Osteoblast (primary cell): Measurements from ENCODE around the gene MNT. TPM values are rescaled to one million over a fixed set of nuclear protein-coding genes. Genes with fewer than 3 reads are reported as not detected.
"Not testable (repeated sequence)": the region's sequence is repeated elsewhere in the genome, so short reads cannot be mapped to it uniquely, and the experiment has no call there.

Source experiments
- DNase-seq: peaks from one replicate; pipeline ENCODE4 v3.0.0; 2011; ENCODE audit warnings: low spot score, mixed read lengths; ENCODE audit not compliant: insufficient read length; ENCODE audit errors: missing footprints
- H2AFZ ChIP-seq: 2 replicates; pipeline ENCODE4 v1.6.0; 2011; ENCODE audit warnings: mild to moderate bottlenecking, low read length
- H3K27ac ChIP-seq: 2 replicates; pipeline ENCODE4 v1.5.1; 2011; ENCODE audit warnings: mild to moderate bottlenecking, low read depth, low read length, moderate library complexity
- H3K27me3 ChIP-seq: 2 replicates; pipeline ENCODE4 v1.6.0; 2012; ENCODE audit warnings: mild to moderate bottlenecking, control low read depth, inconsistent platforms, low read length, moderate library complexity; ENCODE audit not compliant: insufficient read depth
- H3K36me3 ChIP-seq: 2 replicates; pipeline ENCODE4 v1.5.1; 2011; ENCODE audit warnings: mild to moderate bottlenecking, low read length, control low read depth, moderate library complexity; ENCODE audit not compliant: insufficient read depth
- H3K4me1 ChIP-seq: 2 replicates; pipeline ENCODE4 v1.5.1; 2011; ENCODE audit warnings: mild to moderate bottlenecking, low read length, control low read depth, moderate library complexity; ENCODE audit not compliant: insufficient read depth
- H3K4me2 ChIP-seq: 2 replicates; pipeline ENCODE4 v1.6.0; 2011; ENCODE audit warnings: mild to moderate bottlenecking, low read length; ENCODE audit not compliant: insufficient read depth
- H3K4me3 ChIP-seq: fragments of 200-600 bp; sonication (generic); 3 replicates; pipeline ENCODE4 v1.5.1; 2012; ENCODE audit warnings: mild to moderate bottlenecking, low read length, inconsistent platforms; ENCODE audit not compliant: insufficient read depth
- H3K79me2 ChIP-seq: 2 replicates; pipeline ENCODE4 v1.6.0; 2012; ENCODE audit warnings: mild to moderate bottlenecking, low read length, control low read depth, inconsistent platforms; ENCODE audit not compliant: insufficient read depth
- H3K9me3 ChIP-seq: 2 replicates; pipeline ENCODE4 v1.5.1; 2011; ENCODE audit warnings: low read depth, low read length, control low read depth
- H4K20me1 ChIP-seq: 2 replicates; pipeline ENCODE4 v1.6.0; 2012; ENCODE audit warnings: mild to moderate bottlenecking, low read length, control low read depth; ENCODE audit not compliant: insufficient read depth
- CTCF ChIP-seq: IDR thresholded peaks from 2 replicates; pipeline ENCODE4 v1.5.1; 2011; ENCODE audit warnings: mild to moderate bottlenecking, low read depth, low read length, moderate library complexity; ENCODE audit errors: extremely low read depth
- total RNA-seq: library from RNA; depleted of rRNA; stranded (reverse); fragments of >200 nt; gene quantifications from 2 replicates; pipeline ENCODE4 v1.2.3, GENCODE V29; 2012

Gene MNT
- total RNA-seq, 1 donor: 12.3 TPM

GRCh38 chr17:2445638-2446037, 44.8 kb upstream of the MNT start:
- Histone ChIP-seq H3K9me3 (no peaks in the 10 kb centered on the region), H4K20me1 (no peaks in the 10 kb centered on the region), H2AFZ (no peak overlapping the region), H3K4me3 (no peak overlapping the region), H3K79me2 (no peaks in the 10 kb centered on the region), H3K27me3 (no peaks in the 10 kb centered on the region), H3K27ac (no peak overlapping the region), H3K36me3 (peaks cover 3% of the 10 kb centered on the region), H3K4me1 (no peaks in the 10 kb centered on the region), H3K4me2 (no peak overlapping the region)
- peak; percentile 35 for DNase-seq
- TF ChIP-seq CTCF: no peak

GRCh38 chr17:2444382-2444781, 43.5 kb upstream of the MNT start:
- no peak for TF ChIP-seq CTCF
- no peak overlapping the region for H3K4me2 ChIP-seq
- H3K27ac ChIP-seq: no peak overlapping the region
- H3K4me3 ChIP-seq: no peak overlapping the region
- no peak overlapping the region for H2AFZ ChIP-seq
- H3K4me1 ChIP-seq: peaks cover 3% of the 10 kb centered on the region
- H3K9me3 ChIP-seq: no peaks in the 10 kb centered on the region
- no peaks in the 10 kb centered on the region for H3K79me2 ChIP-seq
- H3K36me3 ChIP-seq: peaks cover 6% of the 10 kb centered on the region
- no peaks in the 10 kb centered on the region for H4K20me1 ChIP-seq
- H3K27me3 ChIP-seq: no peaks in the 10 kb centered on the region
- no peak for DNase-seq

GRCh38 chr17:2442166-2442565, 41.3 kb upstream of the MNT start:
- H3K79me2 ChIP-seq: no peaks in the 10 kb centered on the region
- no peak overlapping the region for H3K4me2 ChIP-seq
- no peak for DNase-seq
- H2AFZ ChIP-seq: no peak overlapping the region
- H3K4me3 ChIP-seq: no peak overlapping the region
- H3K4me1 ChIP-seq: peaks cover 7% of the 10 kb centered on the region
- peaks cover 15% of the 10 kb centered on the region for H3K36me3 ChIP-seq
- no peak overlapping the region for H3K27ac ChIP-seq
- no peak for TF ChIP-seq CTCF
- no peaks in the 10 kb centered on the region for H3K9me3 ChIP-seq
- H3K27me3 ChIP-seq: no peaks in the 10 kb centered on the region
- H4K20me1 ChIP-seq: no peaks in the 10 kb centered on the region

GRCh38 chr17:2440930-2441329, 40.1 kb upstream of the MNT start:
- Histone ChIP-seq H4K20me1 (no peaks in the 10 kb centered on the region), H3K4me1 (peaks cover 7% of the 10 kb centered on the region), H3K79me2 (no peaks in the 10 kb centered on the region), H3K9me3 (no peaks in the 10 kb centered on the region), H3K4me2 (no peak overlapping the region), H3K4me3 (no peak overlapping the region), H3K27ac (no peak overlapping the region), H3K27me3 (no peaks in the 10 kb centered on the region), H3K36me3 (peaks cover 24% of the 10 kb centered on the region), H2AFZ (no peak overlapping the region)
- DNase-seq: no peak
- no peak for TF ChIP-seq CTCF

GRCh38 chr17:2439997-2440396, 39.1 kb upstream of the MNT start:
- H3K9me3 ChIP-seq, H3K4me2 ChIP-seq, H2AFZ ChIP-seq, H3K4me1 ChIP-seq, H4K20me1 ChIP-seq, H3K27me3 ChIP-seq, DNase-seq, H3K4me3 ChIP-seq, H3K79me2 ChIP-seq: not testable (repeated sequence)
- H3K27ac ChIP-seq: peak overlapping the region; percentile 77
- peaks cover 24% of the 10 kb centered on the region for H3K36me3 ChIP-seq
